Activated CD4-positive, CD25-positive, alpha-beta regulatory T cell treated with anti-CD3 and anti-CD28 coated beads, Interleukin-2, amount 50 U/mL, for 24 hours (primary cell): Measurements from ENCODE around the gene GRPEL1.
"Not testable (repeated sequence)": the region's sequence is repeated elsewhere in the genome, so short reads cannot be mapped to it uniquely, and the experiment has no call there.

Source experiments
- ATAC-seq, 2 donors: fragments of 150-1000 bp; cut with Tn5 transposase; one replicate each; pipeline ENCODE4 v1.10.0; 2021; ENCODE audit warnings: mild to moderate bottlenecking in 1 of 2, moderate library complexity in 1 of 2

The GRPEL1 gene

DNA sequence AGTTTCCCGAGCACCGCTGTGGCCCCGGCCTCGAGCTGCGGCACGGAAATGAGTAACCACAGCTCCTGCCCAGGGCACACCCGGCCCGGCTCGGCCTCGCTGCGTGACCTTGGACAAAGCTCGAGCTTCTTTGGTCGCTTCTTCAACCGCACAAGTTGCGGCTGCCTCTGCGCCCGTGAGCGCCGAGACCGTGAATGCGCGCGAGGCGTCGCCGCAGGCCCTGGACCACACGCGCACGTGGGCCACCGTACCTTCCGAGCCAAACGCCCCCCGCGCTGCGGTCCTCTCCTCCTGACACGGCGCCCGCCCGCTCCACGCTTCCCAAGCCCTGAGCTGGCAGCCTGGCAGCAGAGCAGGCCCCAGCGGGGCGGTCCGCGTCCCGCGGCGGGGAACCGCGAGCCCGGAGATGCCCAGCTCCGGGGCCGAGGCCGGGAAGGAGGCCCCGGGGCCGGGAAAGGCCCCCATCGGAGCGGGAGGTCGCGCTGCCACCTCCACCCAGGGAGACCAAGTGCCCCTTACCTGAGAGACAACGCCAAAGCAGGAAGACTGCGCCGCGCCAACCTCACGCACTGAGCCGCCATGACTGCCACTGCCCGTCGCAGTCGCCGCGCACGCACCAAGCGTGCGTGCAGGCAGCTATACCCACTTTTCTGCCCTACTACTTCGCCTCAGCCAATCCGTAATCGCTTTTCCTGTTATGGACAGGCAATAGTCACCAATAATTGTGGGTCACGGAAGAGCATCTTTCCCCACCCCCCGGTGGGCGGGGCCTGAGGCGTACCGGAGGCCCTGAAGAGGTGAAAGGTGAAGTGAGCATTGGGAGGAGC, at the start of gene GRPEL1:
GRPEL1 (minus strand) TSS at position 613 of the 827 bp plus-strand sequence; CDS start at position 581, 32 bp downstream.
- ATAC-seq = peak; percentile 95

DNA sequence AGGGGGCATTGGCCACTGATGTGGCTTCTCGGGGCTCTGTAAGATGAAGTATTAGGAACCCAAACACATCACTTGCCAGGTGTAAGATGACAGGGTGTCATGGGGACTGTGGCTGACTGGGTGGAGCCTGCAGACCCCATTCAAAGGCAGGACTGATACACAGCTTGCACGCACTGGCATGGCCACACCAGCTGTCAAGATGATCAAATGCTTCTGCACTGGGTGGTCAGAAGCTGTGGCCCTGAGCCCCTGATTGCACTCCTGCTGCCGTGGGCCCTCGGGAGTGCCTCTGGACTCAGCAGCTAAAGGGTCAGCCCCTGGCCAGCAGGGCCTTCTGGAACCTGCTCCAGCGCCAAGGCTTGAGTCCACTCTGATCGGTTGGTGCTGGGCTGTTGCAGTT, 48.8 kb upstream of the GRPEL1 start:
- no peak for ATAC-seq

- no peak for ATAC-seq
These were observed 47.9 kb upstream of the GRPEL1 start for GRCh38 chr4:7115557-7116340.

- ATAC-seq = no peak
These were observed 44.8 kb upstream of the GRPEL1 start for GRCh38 chr4:7112656-7113055.

DNA sequence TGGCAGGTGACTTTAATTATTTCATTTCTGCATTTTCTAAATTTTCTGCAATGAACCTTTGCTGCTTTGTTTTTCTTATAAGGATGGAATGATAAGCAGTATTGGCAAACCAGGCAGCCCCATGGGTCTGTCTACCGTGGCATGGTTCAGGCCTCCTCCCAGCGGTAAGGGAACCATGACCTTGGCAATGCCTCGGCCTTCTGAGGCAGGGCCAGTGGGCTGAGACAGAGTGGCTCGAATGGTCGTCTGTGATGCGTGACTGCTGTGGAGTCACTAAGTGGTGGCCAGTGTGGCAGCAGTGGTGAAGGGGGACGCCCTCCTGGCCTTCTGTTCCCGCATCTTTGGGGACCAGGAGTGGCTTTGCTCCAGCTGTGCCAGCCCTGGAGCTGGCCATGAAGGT, 43.6 kb upstream of the GRPEL1 start:
- no peak for ATAC-seq

DNA sequence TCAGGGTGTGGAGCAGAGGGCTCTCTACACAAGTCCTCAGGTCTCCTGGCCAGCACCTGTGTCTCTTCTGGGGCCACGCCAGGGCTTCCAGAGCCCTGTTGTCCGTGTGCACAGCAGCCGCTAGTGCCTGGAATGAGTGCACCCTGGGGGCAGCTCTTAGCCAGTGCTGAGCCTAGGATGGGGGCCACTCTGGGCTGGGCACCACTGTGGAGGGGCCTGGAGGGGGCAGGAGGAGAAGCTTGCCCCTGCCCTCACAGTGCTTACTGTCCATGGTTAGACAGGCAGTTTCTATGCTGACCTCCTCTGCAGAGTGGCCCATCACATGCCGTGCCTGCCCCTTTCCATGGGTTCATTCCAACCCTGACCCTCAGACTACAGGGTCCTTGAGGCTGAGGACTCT, 42.7 kb upstream of the GRPEL1 start:
- no peak for ATAC-seq

DNA sequence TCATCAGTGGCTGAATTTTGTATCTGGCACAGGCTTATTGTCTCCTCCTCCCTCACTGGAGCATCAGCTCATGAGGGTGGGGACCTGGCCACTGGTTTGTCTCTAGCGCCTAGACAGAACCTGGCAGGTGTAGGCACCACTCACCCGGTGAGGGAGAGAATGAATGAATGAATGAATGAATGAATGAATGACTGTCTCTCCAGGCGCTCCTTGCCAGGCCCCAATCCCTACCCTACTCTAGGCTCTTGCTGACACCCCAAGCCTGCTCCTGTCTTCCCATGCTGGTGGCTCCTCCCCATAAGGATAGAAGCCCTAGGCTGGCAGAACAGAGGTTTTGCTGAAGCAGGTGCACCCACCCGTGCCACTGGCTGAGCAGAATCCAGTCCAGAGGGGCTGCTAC, 41.3 kb upstream of the GRPEL1 start:
- ATAC-seq = no peak

GRCh38 chr4:7108660-7109059, 40.8 kb upstream of the GRPEL1 start:
- no peak for ATAC-seq

DNA sequence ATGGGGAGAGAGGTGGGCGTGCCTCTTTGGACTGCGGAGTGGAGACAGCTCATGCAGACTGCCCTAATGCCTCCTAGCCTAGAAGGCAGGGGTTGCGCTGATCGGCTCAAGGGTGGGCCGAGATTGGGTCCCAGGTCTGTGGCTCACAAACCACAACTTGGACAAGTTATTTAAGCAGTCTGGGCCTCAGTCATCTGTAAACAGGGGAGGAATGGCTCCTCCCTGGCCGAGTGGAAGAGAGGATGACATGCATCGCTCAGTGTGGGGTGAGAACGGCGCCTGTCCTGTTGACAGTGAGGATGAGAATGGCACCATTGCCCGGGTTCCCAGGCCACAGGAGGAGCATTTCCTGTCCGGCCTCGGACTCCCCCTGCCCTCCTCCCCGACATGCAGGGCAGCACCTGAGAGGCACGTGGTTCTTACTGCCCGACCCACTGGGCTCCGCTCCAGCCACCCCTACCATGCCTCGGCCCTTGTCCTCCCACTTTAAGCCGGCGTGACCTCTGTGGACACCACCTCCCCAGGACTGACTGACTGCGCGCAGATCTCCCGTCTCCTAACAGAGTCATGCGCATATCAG, 40.3 kb upstream of the GRPEL1 start:
- ATAC-seq = no peak

- no peak for ATAC-seq
These were observed 39.5 kb upstream of the GRPEL1 start for GRCh38 chr4:7107166-7107905.

- no peak for ATAC-seq
These were observed 37.4 kb upstream of the GRPEL1 start for GRCh38 chr4:7105276-7105675.

- ATAC-seq = no peak
These were observed 36.6 kb upstream of the GRPEL1 start for GRCh38 chr4:7104366-7105031.

DNA sequence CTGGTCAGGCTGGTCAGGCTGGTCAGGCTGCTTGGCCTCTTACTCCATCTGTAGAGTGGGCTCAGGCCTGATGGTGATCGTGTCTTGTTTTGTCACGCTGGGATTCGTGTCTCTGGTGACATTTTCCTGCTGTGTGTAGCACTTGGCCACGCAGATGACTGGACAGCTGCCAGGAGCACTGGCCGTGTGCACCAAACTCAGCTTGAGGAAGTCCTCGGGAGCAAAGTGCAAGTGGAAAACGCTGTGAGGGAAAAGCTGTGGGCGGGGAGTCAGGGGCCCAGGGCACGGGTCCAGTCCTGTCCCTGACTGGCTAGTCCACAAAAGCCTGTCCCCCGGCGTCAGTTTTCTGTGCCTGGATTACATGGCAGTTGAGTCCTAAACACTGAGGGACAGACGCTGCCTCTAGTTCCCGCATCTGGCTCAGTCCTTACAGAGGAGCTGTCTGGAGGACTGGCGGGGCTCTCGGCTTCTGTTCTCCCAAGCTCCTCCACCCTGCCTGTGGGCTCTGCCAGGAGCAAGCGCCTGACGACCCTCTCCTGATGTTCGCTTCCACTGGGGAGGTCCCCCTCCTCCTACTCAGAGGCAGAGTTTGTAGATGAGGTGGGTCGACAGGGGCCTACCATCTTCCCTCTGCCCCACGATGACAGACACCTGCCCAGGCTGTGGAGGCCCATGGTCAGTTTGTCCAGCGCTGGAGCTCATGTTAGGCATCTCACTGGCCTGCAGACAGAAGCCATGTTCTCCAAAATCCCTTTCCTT, 35.9 kb upstream of the GRPEL1 start:
- no peak for ATAC-seq

DNA sequence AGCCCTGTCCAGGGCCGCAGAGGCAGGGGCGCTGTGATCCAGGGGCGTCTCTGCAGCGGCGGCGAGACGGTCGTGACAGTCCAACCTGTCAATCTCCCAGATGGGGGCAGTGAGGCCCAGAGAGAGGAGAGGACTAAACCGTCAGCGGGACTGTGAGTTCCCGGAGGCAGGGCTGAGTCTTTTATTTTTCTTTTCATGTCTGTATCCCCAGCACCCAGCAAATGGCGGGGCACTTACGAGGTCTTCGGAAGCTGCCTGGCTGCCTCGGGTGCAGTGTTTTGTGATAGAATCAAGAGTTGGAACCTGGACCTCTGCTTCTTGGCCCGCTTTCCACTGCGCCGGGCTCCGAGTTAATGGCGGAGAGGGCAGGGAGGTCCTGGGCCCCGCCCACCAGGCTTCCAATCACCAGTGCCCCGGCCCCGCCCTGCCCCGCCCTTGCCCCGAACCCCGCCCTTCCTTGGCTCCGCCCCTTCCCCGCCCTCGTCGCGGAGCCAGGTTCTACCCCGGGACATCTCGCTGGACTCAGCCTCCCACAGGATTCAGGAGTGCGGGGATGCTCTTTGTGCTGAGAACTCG, 35.3 kb upstream of the GRPEL1 start:
- peak; percentile 88 to 90 for ATAC-seq

- ATAC-seq = not testable (repeated sequence)
These were observed 34.6 kb upstream of the GRPEL1 start for GRCh38 chr4:7102516-7102909.

DNA sequence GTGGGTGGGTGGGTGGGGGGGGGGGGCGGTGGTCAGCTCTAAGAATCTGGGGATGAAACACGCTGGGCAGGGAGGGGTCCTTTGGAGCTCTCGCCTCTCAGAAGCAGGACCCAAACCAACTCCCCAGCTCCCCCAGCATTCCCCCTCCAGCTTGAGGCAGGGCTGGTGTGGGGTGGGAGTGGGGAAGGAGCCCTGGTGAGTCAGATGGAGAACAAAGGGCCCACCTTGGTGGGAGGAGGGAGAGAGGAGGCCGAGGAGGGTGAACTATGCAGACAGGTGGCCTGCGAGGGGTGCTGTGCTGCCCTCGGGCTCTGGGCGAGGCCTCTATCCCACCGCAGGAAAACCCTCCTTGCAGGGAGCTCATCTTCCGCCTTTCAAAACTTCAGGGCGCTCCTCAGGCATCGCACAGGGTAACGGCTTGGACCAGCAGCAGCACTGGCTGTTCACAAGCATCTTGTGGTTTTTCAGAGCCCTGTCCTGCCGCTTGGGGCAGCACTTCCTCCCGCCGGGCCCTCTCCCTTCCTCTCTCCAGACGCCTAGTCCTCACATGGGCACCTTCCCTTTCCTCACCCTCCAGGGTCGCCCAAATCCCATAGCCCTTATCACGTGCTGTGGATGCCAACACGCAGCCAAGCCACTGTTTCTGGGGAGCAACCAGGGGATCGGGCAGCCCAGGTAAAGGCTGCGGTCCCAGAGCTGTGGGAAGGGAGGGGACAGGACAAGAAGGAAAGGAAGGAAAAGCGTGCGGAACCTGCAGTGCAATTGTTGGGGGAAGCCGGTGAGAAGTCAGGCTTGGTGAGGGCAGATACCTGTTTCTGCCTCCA, 34.0 kb upstream of the GRPEL1 start:
- peak; percentile 44 to 61 for ATAC-seq

DNA sequence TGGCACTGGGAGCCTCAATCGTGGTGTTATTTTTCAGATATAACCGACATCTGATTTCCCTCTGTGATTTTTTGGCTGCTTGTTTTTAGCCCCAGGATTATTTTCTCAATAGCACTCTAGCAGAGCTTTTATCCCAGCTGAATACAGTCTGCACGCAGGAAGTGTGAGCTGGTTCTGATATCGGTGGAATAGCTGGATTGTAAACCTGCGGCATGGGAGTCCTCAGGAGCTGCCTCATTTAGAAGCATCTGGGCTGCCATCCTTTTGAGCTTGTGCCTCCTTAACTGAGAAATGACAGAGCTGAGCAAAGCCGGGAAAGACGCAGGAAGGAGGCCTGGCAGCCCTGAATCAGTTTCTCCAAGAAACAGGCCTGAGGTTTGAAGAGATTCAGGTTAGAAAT, 28.4 kb upstream of the GRPEL1 start:
- ATAC-seq = no peak

DNA sequence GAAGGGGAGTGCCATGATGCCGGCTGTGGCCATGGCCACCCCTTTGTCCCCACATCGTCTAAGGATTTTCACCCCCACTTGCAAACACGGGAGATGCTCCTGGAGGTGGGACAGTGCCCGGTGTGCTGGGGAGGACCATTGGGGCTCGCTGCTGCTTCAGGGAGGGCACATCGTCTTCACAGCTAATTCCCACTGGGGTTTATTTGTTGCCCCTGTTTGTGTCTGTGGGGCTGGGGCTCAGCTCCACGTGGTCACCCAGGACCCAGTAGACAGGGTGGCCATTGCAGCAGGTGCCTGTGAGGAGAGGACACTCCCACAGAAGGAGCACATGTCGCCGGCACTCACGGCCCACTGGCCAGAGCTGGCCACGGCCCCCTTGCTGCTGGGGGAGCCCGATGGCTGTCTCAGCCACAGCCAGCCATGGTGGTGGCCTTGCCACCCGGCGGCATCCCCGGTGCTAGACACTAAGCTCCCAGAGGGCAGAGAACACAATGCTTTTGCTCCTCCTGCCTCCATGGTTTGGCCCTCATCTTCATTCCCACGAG, 27.8 kb upstream of the GRPEL1 start:
- ATAC-seq = no peak

DNA sequence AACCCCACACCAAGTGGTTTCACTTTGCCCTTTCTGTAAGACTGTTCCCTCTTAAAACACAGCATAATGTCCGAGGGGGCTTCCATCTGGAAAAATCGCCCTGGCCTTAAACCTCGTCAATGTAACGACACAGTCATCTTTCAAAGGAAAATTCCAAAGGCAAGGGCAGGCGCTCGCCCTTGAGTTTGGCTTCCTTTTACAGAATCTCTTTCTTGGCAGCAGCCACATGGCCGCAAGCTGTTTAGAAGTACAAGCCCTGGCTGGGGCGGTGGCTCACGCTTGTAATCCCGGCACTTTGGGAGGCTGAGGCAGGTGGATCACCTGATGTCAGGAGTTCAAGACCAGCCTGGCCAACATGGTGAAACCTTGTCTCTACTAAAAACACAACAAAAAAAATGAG, 27.1 kb upstream of the GRPEL1 start:
- ATAC-seq = no peak

DNA sequence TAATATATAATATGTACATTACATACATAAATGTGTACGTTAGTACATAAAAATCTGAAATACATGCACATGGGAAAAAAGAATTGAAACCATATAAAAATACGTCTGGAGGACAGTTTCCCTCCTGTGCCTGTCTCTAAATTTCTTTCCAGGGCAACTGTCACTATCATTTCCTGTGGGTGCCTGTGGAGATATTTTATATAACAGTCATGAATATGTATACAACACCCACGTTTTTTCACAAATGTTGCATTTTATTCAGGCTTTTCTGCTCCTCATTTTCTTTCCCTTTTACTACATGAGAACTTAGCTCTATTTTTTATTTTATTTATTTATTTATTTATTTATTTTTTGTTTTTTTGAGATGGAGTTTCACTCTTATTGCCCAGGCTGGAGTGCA, 24.2 kb upstream of the GRPEL1 start:
- no peak for ATAC-seq
